Endothelial cell (in vitro differentiated cells): ENCODE data around the gene SSTR4. TPM values are rescaled to one million over a fixed set of nuclear protein-coding genes. Genes with fewer than 3 reads are reported as not detected.

Experiments
- DNase-seq: peaks from one replicate; pipeline ENCODE4 v3.0.0; 2021; ENCODE audit warnings: low spot score
- H3K27ac Mint-ChIP-seq: one replicate; pipeline ENCODE4 v1.8.0; 2021; ENCODE audit warnings: mixed read lengths, inconsistent platforms; ENCODE audit not compliant: unreplicated experiment
- H3K27me3 Mint-ChIP-seq: one replicate; pipeline ENCODE4 v1.8.0; 2021; ENCODE audit warnings: mild to moderate bottlenecking, moderate library complexity, mixed read lengths, inconsistent platforms; ENCODE audit not compliant: unreplicated experiment
- H3K36me3 Mint-ChIP-seq: one replicate; pipeline ENCODE4 v1.8.0; 2021; ENCODE audit warnings: mild to moderate bottlenecking, low read depth, mixed read lengths, inconsistent platforms; ENCODE audit not compliant: unreplicated experiment
- H3K4me1 Mint-ChIP-seq: one replicate; pipeline ENCODE4 v1.8.0; 2021; ENCODE audit warnings: mild to moderate bottlenecking, mixed read lengths, inconsistent platforms; ENCODE audit not compliant: unreplicated experiment
- H3K4me3 Mint-ChIP-seq: one replicate; pipeline ENCODE4 v1.8.0; 2021; ENCODE audit warnings: mild to moderate bottlenecking, mixed read lengths, inconsistent platforms; ENCODE audit not compliant: unreplicated experiment
- H3K9me3 Mint-ChIP-seq: one replicate; pipeline ENCODE4 v1.8.0; 2021; ENCODE audit warnings: mixed read lengths, inconsistent platforms; ENCODE audit not compliant: unreplicated experiment
- CTCF ChIP-seq: fragments of 200-600 bp; sonication (generic); IDR thresholded peaks from one replicate; pipeline ENCODE4 v1.5.0; 2021; ENCODE audit warnings: antibody characterized with exemption; ENCODE audit not compliant: unreplicated experiment
- total RNA-seq: library from RNA; stranded (reverse); fragmentation: NEBNext Ultra II Directional; extraction: Animal tissue kit (Norgen Biotek cat#: 25700); gene quantifications from one replicate; pipeline ENCODE4 v1.2.1, GENCODE V29; 2021; ENCODE audit not compliant: unreplicated experiment

The SSTR4 gene
- total RNA-seq, 1 donor from 2014 or later = not detected

- Mint-ChIP-seq H3K27ac (peak overlapping the region; percentile 32), H3K36me3 (peaks cover 7% of the 10 kb centered on the region), H3K4me3 (peak overlapping the region; percentile 96), H3K27me3 (peaks cover 12% of the 10 kb centered on the region), H3K9me3 (peaks cover 4% of the 10 kb centered on the region), H3K4me1 (peaks cover 47% of the 10 kb centered on the region)
- DNase-seq = no peak
- TF ChIP-seq CTCF = no peak
These were observed 12.1 kb downstream of the SSTR4 start for GRCh38 chr20:23047001-23047737.

- TF ChIP-seq CTCF = no peak
- Mint-ChIP-seq H3K27ac (no peak overlapping the region), H3K9me3 (peaks cover 4% of the 10 kb centered on the region), H3K36me3 (peaks cover 7% of the 10 kb centered on the region), H3K4me3 (peak overlapping the region; percentile 96), H3K4me1 (peaks cover 52% of the 10 kb centered on the region), H3K27me3 (peaks cover 18% of the 10 kb centered on the region)
- no peak for DNase-seq
These were observed 12.7 kb downstream of the SSTR4 start for GRCh38 chr20:23047738-23048214.

- peak; percentile 72 for DNase-seq
- H3K27me3 Mint-ChIP-seq = peaks cover 19% of the 10 kb centered on the region
- H3K4me3 Mint-ChIP-seq = peak overlapping the region; percentile 96
- H3K36me3 Mint-ChIP-seq = peaks cover 7% of the 10 kb centered on the region
- peaks cover 4% of the 10 kb centered on the region for H3K9me3 Mint-ChIP-seq
- peaks cover 53% of the 10 kb centered on the region for H3K4me1 Mint-ChIP-seq
- no peak overlapping the region for H3K27ac Mint-ChIP-seq
- peak; percentile 75 for TF ChIP-seq CTCF
These were observed 13.4 kb downstream of the SSTR4 start for GRCh38 chr20:23048283-23049200.

- H3K36me3 Mint-ChIP-seq = peaks cover 7% of the 10 kb centered on the region
- peak; percentile 76 for DNase-seq
- H3K4me3 Mint-ChIP-seq = peak within 1 kb of the TSS; percentile 96
- peak within 1 kb of the TSS; percentile 82 for H3K27ac Mint-ChIP-seq
- no peak for TF ChIP-seq CTCF
- peaks cover 47% of the 10 kb centered on the region for H3K4me1 Mint-ChIP-seq
- H3K9me3 Mint-ChIP-seq = peaks cover 4% of the 10 kb centered on the region
- H3K27me3 Mint-ChIP-seq = peaks cover 19% of the 10 kb centered on the region
These were observed 14.3 kb downstream of the SSTR4 start, which contains the start of gene THBD for GRCh38 chr20:23049201-23050075. THBD (minus strand) TSS chr20:23049672; CDS start chr20:23049504, 168 bp downstream.
